HG03064 (cell line): Measurements from ENCODE around the gene YPEL3.

ENCODE experiments used
- ATAC-seq: cut with Tn5 transposase; IDR thresholded peaks from one replicate; pipeline ENCODE4 v1.9.1; 2021; ENCODE audit warnings: low read depth; ENCODE audit not compliant: unreplicated experiment

YPEL3 gene

GRCh38 chr16:30075503-30076275, 20.3 kb downstream of the YPEL3 start, which contains the start of gene PPP4C:
Gene PPP4C, plus strand, starts transcription at chr16:30075994. Its CDS starts 384 bp downstream, at chr16:30076378.
- ATAC-seq = no peak

GRCh38 chr16:30070490-30070889, 25.5 kb downstream of the YPEL3 start:
- no peak for ATAC-seq

DNA sequence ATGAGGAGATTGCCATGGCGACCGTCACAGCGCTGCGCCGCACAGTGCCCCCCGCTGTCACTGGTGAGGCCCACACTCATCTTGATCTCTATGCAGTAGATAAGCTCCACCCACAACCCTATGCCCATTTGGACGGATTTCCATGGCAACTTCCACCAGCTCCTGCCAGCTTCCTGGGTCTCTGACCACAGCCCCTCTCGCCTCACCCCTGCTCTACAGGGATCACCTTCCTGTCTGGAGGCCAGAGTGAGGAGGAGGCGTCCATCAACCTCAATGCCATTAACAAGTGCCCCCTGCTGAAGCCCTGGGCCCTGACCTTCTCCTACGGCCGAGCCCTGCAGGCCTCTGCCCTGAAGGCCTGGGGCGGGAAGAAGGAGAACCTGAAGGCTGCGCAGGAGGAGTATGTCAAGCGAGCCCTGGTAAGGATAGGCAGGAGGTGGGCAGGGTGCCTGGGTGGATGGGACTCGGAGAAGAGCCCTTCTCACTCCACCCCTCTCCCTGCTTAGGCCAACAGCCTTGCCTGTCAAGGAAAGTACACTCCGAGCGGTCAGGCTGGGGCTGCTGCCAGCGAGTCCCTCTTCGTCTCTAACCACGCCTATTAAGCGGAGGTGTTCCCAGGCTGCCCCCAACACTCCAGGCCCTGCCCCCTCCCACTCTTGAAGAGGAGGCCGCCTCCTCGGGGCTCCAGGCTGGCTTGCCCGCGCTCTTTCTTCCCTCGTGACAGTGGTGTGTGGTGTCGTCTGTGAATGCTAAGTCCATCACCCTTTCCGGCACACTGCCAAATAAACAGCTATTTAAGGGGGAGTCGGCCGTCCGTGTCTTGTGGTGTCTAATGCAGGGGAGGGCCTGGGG, 26.2 kb downstream of the YPEL3 start:
- no peak for ATAC-seq

DNA sequence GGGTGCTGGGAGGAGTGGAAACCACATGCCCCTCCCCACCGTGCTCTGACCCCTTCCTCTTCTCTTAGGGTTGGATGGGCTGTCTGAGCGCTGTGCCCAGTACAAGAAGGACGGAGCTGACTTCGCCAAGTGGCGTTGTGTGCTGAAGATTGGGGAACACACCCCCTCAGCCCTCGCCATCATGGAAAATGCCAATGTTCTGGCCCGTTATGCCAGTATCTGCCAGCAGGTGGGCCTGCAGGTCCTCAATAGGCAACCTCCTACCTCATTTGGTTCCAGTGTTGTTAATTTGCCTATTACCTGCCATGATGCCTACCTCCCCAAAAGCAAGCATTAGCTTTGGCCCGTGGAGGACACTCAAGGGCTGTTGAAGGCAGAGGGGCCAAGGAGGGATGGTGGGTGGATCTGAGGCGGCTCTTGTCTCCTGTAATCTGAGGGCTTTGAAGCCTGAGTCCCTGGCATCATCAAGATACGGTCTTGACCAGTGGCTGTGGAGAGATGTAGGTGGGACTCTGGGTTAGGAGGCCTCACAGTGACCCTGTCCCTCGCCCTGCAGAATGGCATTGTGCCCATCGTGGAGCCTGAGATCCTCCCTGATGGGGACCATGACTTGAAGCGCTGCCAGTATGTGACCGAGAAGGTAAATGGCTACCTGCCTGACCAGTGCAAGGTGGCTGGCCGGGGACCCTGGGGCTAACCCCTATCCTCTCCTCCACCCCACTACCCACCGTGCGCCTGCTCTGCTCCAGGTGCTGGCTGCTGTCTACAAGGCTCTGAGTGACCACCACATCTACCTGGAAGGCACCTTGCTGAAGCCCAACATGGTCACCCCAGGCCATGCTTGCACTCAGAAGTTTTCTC, 27.0 kb downstream of the YPEL3 start:
- no peak for ATAC-seq

DNA sequence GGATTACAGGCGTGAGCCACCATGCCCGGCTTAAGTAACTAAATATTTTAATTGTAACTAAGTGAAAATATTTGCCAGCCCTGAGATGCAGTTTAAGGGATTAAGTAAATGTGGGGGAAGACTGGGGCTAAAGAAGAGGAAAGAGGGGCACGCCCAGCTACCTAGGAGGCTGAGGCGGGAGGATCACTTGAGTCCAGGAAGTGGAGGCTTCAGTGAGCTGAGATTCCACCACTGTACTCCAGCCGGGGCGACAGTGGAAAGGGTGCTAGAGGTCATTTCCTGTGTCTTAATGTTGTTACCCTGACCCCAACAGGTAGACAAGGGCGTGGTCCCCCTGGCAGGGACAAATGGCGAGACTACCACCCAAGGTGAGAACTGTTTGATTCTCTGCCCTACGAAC, 27.7 kb downstream of the YPEL3 start:
- ATAC-seq = no peak

DNA sequence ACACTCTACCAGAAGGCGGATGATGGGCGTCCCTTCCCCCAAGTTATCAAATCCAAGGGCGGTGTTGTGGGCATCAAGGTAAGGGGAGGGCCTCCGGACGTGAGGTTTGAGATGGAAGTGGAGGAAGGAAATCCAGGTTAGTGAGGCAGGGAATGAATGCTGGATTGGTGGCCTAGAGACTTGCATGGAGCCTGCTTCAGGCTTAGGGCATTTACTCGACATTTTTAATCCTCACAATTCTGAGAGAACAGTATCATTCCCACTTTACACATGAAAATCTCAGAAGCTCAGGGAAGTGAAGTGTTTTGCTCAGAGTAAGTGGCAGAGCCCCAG, 28.5 kb downstream of the YPEL3 start:
- no peak for ATAC-seq

DNA sequence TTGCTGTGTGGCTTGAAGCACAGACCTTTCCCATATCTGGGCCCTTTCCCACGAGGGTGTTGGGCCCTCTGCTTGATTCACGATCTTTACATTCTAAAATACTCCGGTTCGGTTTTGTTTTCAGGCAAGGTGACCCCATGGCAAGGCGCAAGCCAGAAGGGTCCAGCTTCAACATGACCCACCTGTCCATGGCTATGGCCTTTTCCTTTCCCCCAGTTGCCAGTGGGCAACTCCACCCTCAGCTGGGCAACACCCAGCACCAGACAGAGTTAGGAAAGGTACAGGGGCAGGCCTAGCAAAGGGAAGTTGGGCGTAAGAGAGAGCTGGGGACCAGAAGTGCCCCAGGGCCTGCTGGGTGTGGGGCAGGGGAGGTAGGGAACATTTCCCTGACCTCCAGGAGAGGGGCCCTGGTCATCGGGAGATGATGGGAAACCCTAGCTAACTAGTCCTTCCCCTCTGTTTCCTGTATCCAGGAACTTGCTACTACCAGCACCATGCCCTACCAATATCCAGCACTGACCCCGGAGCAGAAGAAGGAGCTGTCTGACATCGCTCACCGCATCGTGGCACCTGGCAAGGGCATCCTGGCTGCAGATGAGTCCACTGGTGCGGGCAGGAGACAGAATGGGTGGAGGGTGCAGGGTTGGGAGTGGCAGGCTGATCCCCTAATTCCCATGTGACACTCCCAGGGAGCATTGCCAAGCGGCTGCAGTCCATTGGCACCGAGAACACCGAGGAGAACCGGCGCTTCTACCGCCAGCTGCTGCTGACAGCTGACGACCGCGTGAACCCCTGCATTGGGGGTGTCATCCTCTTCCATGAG, 29.0 kb downstream of the YPEL3 start:
- ATAC-seq = no peak

DNA sequence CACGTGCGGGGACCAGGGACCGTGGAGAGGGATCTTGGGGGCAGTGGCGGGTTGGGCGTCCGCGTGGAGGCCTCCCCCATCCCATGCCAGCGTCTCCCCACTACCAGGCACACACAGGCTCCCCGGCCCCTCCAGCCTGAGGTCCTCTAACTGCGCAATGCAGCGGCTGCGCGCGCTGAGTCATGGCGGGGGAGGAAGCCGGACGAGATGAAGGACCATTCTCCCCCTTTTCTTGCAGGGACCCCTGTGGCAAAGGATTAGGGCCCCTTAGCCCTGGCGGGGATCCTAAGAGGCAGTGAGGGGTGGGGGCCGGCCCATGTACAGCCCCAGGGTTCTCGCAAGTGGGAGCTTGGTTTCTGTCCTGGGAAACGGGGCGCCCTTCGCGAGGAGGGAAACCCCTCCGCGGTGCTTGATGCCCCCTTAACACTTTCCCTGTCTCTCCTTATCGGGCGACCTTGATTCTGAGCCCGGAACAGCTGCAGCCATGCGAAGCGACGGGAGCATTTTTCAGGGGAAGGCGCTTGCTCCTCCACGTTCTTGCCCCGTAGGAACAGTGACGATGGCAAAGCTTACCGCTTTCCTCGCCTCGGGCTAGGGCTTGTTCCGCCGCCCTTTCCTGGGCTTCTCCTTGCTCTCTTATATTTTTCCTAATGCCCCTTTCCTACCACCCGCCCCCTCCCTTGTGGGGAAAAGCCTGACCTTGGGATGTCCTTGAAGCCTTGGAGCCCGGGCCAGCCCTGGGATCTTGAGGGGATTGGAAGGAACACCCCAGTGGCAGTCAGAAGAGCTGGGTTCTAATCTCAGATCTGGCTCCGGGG, 29.9 kb downstream of the YPEL3 start:
- no peak for ATAC-seq

- ATAC-seq = peak; percentile 57
Observed at GRCh38 chr16:30065102-30065942, 30.7 kb downstream of the YPEL3 start, which contains the start of gene ALDOA. Gene ALDOA, plus strand, starts transcription at chr16:30065760. Its CDS starts 1,138 bp downstream, at chr16:30066898.

- peak; percentile 7 for ATAC-seq
Observed at GRCh38 chr16:30064729-30065101, 31.3 kb downstream of the YPEL3 start.

DNA sequence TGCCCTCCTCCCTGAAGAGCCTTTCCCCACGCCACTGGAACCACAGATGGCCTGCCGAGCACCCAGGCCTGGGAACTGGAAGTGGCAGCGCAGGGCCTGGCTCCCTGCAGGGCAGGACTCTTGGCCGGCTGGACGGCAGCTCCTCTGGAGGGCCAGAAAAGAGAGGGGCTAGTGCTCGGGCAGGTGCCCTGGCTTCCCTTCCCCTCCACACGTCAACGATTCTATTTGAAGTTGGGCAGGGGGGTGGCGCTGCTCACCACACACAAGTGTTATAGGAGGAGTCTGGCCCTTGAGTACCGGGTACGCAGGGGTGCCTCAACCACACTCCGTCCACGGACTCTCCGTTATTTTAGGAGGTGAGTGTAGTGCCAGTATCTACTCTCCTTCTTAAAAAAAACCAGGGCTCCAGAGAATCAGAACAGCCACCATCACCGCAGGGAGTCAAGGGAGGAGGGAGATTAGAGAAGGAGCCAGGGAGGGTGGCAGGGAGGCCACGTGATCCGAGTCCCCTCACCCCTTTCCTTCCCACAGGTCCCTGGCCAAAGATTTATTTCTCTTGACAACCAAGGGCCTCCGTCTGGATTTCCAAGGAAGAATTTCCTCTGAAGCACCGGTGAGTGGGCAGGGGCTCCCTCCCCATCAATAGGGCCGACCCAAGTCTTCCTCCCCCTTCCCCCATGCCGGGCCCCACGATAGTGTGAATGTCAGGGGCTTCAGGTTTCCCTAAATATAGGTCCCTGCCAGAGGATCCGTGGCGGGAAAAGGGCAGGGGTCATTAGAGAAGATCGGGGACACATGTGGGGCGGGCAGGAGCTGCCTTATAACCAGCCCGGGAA, 31.9 kb downstream of the YPEL3 start:
- peak; percentile 35 for ATAC-seq

DNA sequence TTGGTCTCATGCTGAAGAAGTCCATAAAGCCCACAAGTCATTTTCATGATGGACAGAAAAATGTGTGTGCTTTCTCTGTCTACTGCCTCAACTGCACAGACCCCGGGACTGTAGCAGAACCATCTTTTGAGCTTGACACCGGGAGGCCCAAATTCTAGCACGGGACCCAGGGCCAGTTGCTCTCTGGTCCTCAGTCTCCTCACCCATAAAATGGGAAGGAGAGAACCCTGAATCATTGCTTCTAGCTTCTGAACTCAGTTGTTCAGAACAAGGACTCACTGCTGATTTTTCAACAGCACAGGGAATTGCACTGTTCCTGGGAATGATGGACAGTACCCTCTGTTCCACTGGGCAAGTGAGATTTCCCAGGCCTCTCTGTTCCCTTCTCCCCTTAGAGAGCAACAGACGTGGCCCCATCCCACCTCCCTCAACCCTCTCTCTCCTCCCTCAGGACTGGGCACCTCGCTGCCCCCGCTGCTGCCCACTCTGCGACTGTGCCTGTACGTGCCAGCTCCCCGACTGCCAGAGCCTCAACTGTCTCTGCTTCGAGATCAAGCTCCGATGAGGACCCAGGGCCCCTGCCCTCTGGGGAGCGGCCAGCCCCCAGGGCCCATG, 32.6 kb downstream of the YPEL3 start:
- ATAC-seq = no peak

DNA sequence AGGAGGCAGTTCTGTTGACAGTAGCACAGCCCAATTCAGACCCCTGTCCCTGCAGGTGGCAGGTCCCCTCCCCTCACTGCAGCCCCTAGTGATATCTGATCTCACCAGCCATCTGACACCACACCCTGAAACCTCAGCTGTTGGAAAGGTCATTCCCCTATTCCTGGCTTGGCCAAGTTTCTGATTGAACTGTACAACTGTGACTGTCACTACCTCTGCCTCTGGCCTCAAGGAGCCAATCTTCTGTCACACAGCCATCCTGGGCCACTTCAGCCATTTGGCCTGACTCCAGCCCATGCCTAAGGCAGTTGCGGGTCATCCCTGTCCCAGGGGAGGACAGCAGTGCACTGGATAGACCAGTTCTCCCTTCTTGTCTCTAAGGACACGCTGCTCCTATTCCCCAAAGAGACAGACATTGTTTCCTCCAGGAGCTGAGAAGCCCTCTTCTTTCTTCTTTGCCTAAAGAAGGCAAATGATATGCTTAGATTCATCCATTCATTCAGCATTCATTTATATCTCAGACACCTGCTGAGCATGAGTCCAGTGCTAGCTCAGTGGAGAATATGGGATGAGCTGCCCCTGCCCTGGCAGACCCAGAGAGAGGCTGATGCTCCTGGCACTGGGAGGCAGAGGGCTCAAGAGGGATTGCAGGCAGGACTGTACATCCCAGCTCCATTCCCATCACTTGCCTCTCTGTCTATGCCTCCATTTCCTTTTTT, 35.0 kb downstream of the YPEL3 start:
- no peak for ATAC-seq

GRCh38 chr16:30060346-30060745, 35.7 kb downstream of the YPEL3 start:
- no peak for ATAC-seq

GRCh38 chr16:30054959-30055553, 41.0 kb downstream of the YPEL3 start:
- no peak for ATAC-seq

DNA sequence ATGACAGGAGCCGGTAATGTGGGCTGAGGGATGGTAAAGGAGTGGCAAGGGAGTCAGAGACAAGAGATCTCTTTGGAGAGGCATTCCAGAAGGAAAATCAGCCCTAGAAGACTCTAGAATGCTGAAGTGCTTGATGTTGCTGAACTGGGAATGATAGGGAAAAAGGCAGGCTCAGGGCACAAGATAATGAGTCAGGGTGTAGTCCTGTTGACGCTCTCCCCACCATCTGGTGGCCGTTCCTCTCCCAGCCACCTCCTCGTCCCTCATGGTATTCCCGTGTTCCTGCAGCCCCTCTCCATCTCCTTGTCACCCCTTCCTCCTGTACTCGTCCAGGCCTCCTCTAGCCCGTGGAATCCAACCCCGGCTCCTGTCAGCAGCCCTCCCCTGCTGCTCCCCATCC, 41.6 kb downstream of the YPEL3 start:
- no peak for ATAC-seq
